Subcutaneous adipose tissue (tissue), 4 donors: ENCODE results near the gene EGLN1. TPM values are rescaled to one million over a fixed set of nuclear protein-coding genes. Genes with fewer than 3 reads are reported as not detected.

Experiments used
- CTCF ChIP-seq: fragments of 450-650 bp; IDR thresholded peaks from one replicate; pipeline ENCODE4 v1.5.1; 2016; ENCODE audit warnings: low read depth, mild to moderate bottlenecking, control low read depth, antibody characterized with exemption, moderate library complexity
- total RNA-seq, 4 donors: library from RNA; depleted of rRNA; stranded (reverse); fragments of >200 nt; gene quantifications; one replicate each; pipeline ENCODE4 v1.1.0, GENCODE V29; 2016

The EGLN1 gene
- total RNA-seq, 4 donors from 2014 or later = 30.9 to 50.2 (median 46.5) TPM

- no peak for TF ChIP-seq CTCF
Observed at GRCh38 chr1:231418101-231418740, 3.9 kb downstream of the EGLN1 start.

- no peak for TF ChIP-seq CTCF
Observed at GRCh38 chr1:231417513-231417912, 4.6 kb downstream of the EGLN1 start.

- no peak for TF ChIP-seq CTCF
Observed at GRCh38 chr1:231416901-231417300, 5.2 kb downstream of the EGLN1 start.

- no peak for TF ChIP-seq CTCF
Observed at GRCh38 chr1:231415018-231415583, 7.0 kb downstream of the EGLN1 start.

GRCh38 chr1:231414260-231415016 lies 7.6 kb downstream of the EGLN1 start:
- no peak for TF ChIP-seq CTCF

- no peak for TF ChIP-seq CTCF
Observed at GRCh38 chr1:231413749-231414082, 8.4 kb downstream of the EGLN1 start.

- no peak for TF ChIP-seq CTCF
Observed at GRCh38 chr1:231411036-231411531, 11.0 kb downstream of the EGLN1 start.
